NCI-H2107 treated with DMSO at 0.1 percent for 48 hours (cell line): ENCODE data around the gene NPAS3.

ENCODE experiments used
- DNase-seq: peaks from one replicate; lab custom pipeline; 2025; ENCODE audit not compliant: unreplicated experiment; lab: John Stamatoyannopoulos, UW

Gene NPAS3

DNA sequence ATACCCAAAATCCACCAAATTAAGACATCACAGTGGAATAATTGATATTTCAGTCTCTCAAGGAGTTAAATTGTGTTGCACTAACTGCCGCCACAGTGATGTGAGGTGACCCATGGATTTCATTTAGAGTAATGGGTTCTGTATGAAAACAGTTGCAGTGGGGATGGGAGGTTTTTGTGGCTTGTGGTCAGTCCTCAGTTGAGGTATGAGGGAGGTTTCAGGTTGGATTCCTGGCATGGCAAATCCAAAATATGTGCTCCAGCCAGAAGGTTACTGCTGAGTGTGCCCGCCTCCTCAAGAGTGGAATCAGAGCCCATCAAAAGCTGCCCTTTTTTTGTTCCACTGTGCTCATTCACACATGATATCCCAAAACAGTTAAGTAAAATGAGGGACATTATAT, 525.1 kb downstream of the NPAS3 start:
- no peak for DNase-seq

DNA sequence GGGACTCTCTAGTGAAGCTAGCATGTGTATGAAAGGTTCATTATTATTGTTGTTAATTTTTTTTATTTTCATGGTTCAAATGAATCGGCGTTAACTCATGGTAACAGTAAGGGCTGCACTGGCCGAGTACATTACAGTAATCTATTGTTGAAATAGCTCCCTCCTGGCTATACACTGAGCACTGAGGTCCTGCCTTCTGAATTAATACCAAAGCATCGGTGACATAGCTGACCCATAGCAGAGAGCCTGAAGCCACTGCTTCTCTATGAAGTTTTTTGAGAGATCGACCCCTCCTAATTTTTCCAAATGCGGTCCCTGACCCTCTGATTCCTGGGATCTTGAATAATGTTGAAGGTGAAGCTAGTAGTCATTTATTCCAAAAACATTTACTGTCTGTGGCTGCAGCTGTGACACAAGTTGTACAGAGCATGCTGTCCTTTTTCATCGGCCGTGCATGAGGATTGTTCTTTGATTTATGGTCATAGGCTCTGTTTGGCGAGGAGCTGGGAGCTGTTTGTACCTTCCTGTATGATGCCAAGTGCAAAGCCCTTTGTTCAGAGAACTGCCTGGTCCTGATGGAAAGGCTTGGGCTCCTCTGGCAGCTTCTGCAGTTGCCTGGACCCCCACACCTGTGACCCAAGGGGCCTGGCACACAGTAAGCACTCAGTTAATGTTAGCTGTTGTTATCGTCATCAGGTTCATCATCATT, 525.7 kb downstream of the NPAS3 start:
- no peak for DNase-seq

DNA sequence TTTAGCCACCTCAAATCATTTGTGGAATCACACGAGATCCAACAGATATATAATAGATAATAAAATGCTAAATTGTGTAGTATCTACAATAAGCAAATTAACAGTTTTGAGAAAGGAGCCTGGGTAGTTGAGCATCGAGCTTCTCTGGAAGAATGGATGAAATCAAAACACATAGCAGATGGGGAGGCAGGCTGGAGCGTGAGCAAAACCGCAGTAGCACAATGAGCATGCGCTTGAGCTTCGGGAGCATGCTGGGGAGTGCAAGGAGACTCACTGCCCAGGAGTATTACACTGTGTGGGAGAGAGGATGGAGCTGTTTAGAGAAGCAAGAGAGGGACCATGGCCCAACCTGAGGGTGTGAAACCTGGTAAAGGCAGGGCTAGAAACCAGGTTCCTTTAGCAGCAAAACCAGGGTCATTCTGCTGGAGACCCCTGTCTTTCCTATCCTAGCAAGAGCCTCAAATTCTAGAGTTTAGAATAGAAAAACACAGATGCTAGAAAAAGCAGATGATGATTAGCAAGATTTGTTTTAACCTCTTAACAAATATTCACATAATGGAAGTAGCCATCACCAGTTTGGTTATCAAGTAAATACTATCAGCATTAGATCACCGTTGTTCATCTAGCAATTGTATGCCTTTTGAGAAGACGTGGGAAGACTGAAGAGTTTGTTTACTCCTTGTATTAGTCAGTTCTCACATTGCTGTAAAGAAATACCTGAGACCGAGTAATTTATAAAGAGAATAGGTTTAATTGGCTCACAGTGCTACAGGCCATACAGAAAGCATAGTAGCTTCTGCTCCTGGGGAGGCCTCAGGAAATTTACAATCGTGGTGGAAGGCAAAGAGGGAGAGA, 527.4 kb downstream of the NPAS3 start:
- DNase-seq: no peak

- no peak for DNase-seq
These were observed 529.3 kb downstream of the NPAS3 start for GRCh38 chr14:33467971-33468370.

DNA sequence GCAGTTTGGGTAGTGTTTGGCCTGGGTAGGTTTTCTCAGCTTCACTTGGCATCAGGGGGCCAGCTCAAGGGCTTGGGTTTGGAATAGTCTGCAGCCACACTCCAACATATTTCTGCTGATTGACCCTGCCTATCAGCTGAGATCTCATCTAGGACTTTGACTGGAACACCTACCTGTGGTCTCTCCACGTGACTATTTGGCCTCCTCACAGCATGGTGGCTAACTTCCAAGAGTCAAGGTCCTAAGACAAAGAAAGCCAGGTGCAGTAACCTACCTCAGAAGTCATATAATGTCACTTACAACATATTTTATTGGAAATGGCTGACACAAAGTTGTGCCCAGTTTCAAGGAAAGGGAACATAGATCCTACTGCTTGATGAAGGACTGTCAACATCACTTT, 531.2 kb downstream of the NPAS3 start:
- DNase-seq: no peak

- DNase-seq: no peak
These were observed 533.1 kb downstream of the NPAS3 start for GRCh38 chr14:33471776-33472175.

- peak; percentile 94 for DNase-seq
These were observed 536.9 kb downstream of the NPAS3 start for GRCh38 chr14:33475623-33476022.

DNA sequence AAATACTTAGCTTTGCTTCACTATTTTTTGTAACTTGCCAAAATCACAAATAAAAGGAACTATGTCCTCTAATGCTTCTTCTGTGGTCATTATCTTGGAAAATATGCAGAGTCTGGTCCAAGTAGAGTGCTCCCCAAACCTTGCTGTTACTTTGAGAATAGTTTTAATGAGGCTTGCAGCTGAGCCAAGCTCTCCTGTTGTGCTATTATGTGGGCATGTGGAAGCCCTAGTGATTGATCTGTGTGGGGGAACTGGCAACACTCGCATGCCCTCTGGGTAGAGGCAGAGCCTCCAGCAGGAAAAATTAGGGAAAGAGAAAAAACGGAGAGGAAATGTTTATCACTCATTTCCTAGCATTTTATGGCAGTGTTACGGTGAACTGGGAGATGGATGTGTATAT, 539.1 kb downstream of the NPAS3 start:
- DNase-seq: peak; percentile 74

DNA sequence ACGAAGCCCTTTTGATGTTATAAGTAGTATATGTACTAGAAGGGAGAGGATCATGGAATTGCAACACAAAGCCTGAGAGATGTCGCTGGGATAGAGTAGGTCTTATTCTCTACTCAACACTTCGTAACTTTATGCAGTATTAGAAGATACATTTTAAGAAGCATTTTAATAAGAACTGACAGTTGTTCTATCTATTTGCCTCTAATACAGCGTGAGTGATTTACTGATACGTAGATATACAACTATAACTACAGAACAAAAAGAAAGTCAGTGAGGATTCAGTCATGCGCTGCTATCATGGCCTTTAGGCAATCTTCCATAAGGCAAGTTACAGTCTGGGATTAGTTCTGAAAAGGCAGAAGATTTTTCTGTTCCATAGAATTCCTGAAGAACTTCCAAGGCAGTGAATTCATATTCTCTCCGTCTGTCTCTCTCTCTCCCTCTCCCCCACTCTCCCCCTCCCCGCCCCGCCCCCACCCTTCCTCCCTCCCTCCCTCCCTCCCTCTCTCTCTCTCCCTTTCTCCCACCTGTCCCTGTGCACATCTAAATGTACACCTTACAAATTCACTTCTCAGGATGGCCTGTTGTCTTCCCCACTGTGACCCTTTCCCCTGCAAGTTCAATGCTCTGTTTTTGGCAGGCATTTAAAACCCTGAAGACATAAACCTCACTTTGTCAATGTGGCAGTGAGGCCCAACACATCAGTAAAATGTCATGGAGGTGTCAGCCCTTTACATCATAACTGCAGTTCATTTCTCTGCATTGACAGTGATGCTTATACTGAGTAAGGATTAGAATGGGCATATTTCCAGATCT, 541.6 kb downstream of the NPAS3 start:
- DNase-seq: no peak

DNA sequence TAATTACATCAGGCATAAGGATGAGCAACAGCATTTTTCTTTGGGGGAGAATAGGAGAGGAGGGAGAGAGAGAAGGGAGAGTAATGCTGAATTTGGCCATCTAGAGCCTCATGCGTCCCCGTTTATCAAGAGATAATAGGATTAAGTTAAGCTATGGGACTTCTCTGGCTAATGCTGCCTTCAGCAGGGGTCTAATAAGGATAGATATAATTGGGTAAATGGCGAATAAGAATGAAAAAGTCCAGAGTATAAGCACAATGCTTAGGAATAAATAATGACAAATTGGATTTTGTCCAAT, 542.2 kb downstream of the NPAS3 start:
- DNase-seq: no peak

- DNase-seq: no peak
These were observed 544.4 kb downstream of the NPAS3 start for GRCh38 chr14:33483110-33483509.

GRCh38 chr14:33483541-33483940, 544.9 kb downstream of the NPAS3 start:
- no peak for DNase-seq

GRCh38 chr14:33484264-33484663, 545.6 kb downstream of the NPAS3 start:
- DNase-seq: no peak

GRCh38 chr14:33486332-33486890, 547.7 kb downstream of the NPAS3 start:
- no peak for DNase-seq

DNA sequence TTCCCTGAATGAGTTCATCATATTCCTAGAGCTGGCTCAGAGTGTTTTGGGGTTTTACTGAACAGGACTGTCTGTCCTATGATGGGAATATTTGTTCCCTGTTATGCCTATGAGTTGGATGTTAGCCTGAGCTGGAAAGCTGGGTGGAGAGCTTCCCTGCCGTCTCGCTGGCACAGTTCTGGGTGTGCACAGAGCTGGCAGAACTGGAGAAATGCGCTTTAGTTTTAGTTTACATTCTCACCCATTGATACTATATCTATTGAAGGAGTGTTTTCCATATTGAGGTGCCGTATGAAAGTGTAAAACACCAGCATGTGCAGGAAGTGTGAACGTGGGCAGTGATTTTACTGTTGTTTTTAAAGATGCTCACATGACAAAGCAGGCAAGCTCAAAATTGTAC, 549.9 kb downstream of the NPAS3 start:
- no peak for DNase-seq

DNA sequence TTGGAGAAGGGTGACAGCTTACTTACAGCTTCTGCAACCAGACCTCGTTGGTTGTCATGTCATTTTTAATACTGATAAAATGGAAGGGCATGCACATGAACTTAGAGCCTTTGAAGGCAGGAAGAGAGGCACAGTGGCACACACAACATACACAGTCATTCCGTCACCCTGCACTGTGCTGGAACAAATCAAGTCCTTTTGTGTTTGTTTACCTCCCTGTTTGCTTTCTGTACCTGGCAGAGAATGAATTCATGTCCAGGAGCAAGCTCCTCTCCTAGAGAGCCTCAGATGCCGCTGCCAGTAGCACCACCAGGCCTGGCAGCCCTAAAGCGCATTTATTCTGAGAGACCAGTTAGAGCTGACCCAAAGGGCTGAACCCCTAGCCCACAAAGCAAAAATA, 551.9 kb downstream of the NPAS3 start:
- DNase-seq: no peak

DNA sequence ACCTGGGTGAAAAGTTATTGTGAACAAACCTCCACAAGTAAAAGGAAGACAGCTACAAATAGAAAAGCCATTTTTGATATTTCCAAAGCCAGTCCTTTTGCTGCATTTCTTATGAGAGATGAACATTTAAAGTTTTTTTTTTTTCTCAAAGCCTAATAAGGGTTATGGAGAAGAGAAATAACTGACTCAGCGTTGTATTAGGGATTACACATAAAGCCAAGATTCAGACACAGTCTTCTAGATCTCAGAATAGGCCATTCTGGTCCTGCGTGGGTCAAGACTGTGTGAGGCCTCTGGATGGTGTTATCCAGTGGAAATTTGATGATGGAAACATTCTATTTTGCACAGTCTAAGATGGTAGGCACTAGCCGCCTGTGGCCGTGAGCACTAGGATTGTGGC, 552.4 kb downstream of the NPAS3 start:
- DNase-seq: no peak

GRCh38 chr14:33492491-33492890, 553.8 kb downstream of the NPAS3 start:
- DNase-seq: no peak

DNA sequence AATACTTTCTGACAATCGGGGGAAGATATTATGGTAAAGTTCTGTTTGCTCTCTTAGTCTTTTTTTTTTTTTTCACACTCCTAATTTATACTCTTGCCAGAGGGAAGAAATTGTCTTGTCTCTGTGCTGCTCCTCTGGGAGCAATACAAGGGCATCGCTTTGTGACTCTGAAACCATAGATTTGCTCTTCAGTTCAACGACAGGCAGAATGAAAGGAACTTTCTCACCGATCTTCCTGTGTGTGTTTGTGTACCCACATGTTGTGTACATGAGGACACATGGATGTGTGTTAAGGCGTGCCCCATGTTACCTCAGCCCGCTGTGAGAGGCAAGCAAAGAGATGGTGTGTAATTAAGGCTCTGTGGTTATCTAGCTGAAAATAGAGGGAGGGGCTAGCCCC, 554.6 kb downstream of the NPAS3 start:
- no peak for DNase-seq

DNA sequence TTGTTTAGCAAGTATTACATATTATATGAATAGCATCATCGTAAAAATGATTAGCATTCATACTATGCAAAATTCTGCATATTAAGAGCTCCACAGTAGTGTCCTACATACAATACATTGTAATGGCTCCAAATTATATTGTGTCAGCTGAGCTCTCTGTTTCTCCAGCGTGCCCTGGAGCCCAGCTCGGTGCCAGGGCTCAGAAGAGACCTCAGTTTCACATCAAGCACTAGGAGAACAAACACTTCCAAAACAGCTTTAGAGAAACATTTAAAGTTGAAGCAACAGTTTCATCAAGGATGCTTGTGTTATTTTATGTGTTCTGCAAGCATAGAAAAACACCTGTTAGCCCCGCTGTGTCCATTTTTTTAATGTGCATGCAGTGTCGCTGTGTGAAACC, 555.3 kb downstream of the NPAS3 start:
- no peak for DNase-seq

- no peak for DNase-seq
These were observed 561.0 kb downstream of the NPAS3 start for GRCh38 chr14:33499687-33500086.
